Activated CD8-positive, alpha-beta T cell treated with anti-CD3 and anti-CD28 coated beads for 36 hours (primary cell): ENCODE results near the gene ZFAND4. TPM values are rescaled to one million over a fixed set of nuclear protein-coding genes. Genes with fewer than 3 reads are reported as not detected.

Experiments used
- ATAC-seq: fragments of 200-7000 bp; cut with Tn5 transposase; one replicate; pipeline ENCODE4 v1.10.0; 2021; ENCODE audit warnings: mild to moderate bottlenecking, moderate library complexity
- CTCF ChIA-PET: fragments of 350-600 bp; sonication (Branson Sonifier 250); formaldehyde crosslinking; loops from one replicate; lab custom pipeline; 2021; ENCODE audit warnings: antibody characterized with exemption; lab: Charles Lee
- POLR2A ChIA-PET: fragments of 350-600 bp; sonication (Branson Sonifier 250); formaldehyde crosslinking; loops from one replicate; lab custom pipeline; 2021; ENCODE audit warnings: antibody characterized with exemption; lab: Charles Lee
- DNase-seq: peaks from one replicate; pipeline ENCODE4 v3.0.0-alpha.2; 2020
- H3K27ac Mint-ChIP-seq: one replicate; pipeline ENCODE4 v1.8.0; 2021; ENCODE audit warnings: mild to moderate bottlenecking, mixed read lengths
- H3K27me3 Mint-ChIP-seq: one replicate; pipeline ENCODE4 v1.8.0; 2021; ENCODE audit warnings: mixed read lengths
- H3K36me3 Mint-ChIP-seq: one replicate; pipeline ENCODE4 v1.8.0; 2021; ENCODE audit warnings: low read depth, mixed read lengths
- H3K4me1 Mint-ChIP-seq: one replicate; pipeline ENCODE4 v1.8.0; 2021; ENCODE audit warnings: low read depth, mixed read lengths
- H3K4me3 Mint-ChIP-seq: one replicate; pipeline ENCODE4 v1.8.0; 2021; ENCODE audit warnings: mild to moderate bottlenecking, moderate library complexity, mixed read lengths
- H3K9me3 Mint-ChIP-seq: one replicate; pipeline ENCODE4 v1.8.0; 2021; ENCODE audit warnings: mixed read lengths
- CTCF ChIP-seq: fragments of 200-600 bp; IDR thresholded peaks from one replicate; pipeline ENCODE4 v1.8.0; 2022; ENCODE audit warnings: antibody characterized with exemption, mild to moderate bottlenecking
- intact Hi-C: fragments of 100-400 bp; cut with micrococcal nuclease; formaldehyde crosslinking; loops from one replicate; pipeline ENCODE4 v1.10.0; 2022
- total RNA-seq, 2 experiments: library from RNA; stranded (reverse); gene quantifications; one replicate each; pipeline ENCODE4 v1.2.3, GENCODE V29; 2021

Gene ZFAND4
- total RNA-seq, 2 experiments from 2014 or later = 11.5 to 13.5 TPM

GRCh38 chr10:45649296-45649695, 23.3 kb downstream of the ZFAND4 start:
- TF ChIP-seq CTCF = no peak
- ATAC-seq (no peak), DNase-seq (no peak)
- Mint-ChIP-seq H3K4me1 (peaks cover 5% of the 10 kb centered on the region), H3K9me3 (no peaks in the 10 kb centered on the region), H3K4me3 (no peak overlapping the region), H3K27me3 (no peaks in the 10 kb centered on the region), H3K36me3 (peaks cover 7% of the 10 kb centered on the region), H3K27ac (no peak overlapping the region)
- intact Hi-C loops = no loop called here
- CTCF ChIA-PET = no interaction called here
- POLR2A ChIA-PET = no interaction called here

GRCh38 chr10:45647118-45647517, 25.5 kb downstream of the ZFAND4 start:
- H3K9me3 Mint-ChIP-seq = no peaks in the 10 kb centered on the region
- intact Hi-C loops = no loop called here
- no peak overlapping the region for H3K4me3 Mint-ChIP-seq
- POLR2A ChIA-PET = no interaction called here
- H3K36me3 Mint-ChIP-seq = peaks cover 6% of the 10 kb centered on the region
- DNase-seq (no peak), ATAC-seq (no peak)
- H3K27ac Mint-ChIP-seq = no peak overlapping the region
- TF ChIP-seq CTCF = no peak
- H3K27me3 Mint-ChIP-seq = no peaks in the 10 kb centered on the region
- CTCF ChIA-PET = no interaction called here
- H3K4me1 Mint-ChIP-seq = no peaks in the 10 kb centered on the region

- Mint-ChIP-seq H3K4me1 (no peaks in the 10 kb centered on the region), H3K4me3 (no peak overlapping the region), H3K27me3 (no peaks in the 10 kb centered on the region), H3K27ac (no peak overlapping the region), H3K9me3 (no peaks in the 10 kb centered on the region), H3K36me3 (peaks cover 6% of the 10 kb centered on the region)
- no peak for TF ChIP-seq CTCF
- POLR2A ChIA-PET = no interaction called here
- ATAC-seq (no peak), DNase-seq (no peak)
- intact Hi-C loops = no loop called here
- CTCF ChIA-PET = no interaction called here
These were observed 26.1 kb downstream of the ZFAND4 start for GRCh38 chr10:45646384-45647050.

- no peak for ATAC-seq
- H3K4me1 Mint-ChIP-seq = no peaks in the 10 kb centered on the region
- no peak overlapping the region for H3K27ac Mint-ChIP-seq
- no peak for DNase-seq
- H3K4me3 Mint-ChIP-seq = no peak overlapping the region
- ChIA-PET CTCF (interaction anchor here (1.2 to 1.7 kb wide), 3 partner anchors 14 to 179 kb away, joined by 3 to 6 read pairs (median 3); no protein-coding TSS in a partner anchor), POLR2A (interaction anchor here (0.7 kb wide), 1 partner anchor 624 kb away, joined by 3 read pairs; no protein-coding TSS in a partner anchor)
- no peaks in the 10 kb centered on the region for H3K27me3 Mint-ChIP-seq
- TF ChIP-seq CTCF = no peak
- H3K36me3 Mint-ChIP-seq = peaks cover 8% of the 10 kb centered on the region
- H3K9me3 Mint-ChIP-seq = no peaks in the 10 kb centered on the region
- intact Hi-C loops = no loop called here
These were observed 28.0 kb downstream of the ZFAND4 start for GRCh38 chr10:45644527-45644926.

GRCh38 chr10:45640941-45641340, 31.6 kb downstream of the ZFAND4 start:
- intact Hi-C loops = no loop called here
- TF ChIP-seq CTCF = no peak
- Mint-ChIP-seq H3K4me3 (no peak overlapping the region), H3K36me3 (peaks cover 15% of the 10 kb centered on the region), H3K27ac (no peak overlapping the region), H3K4me1 (no peaks in the 10 kb centered on the region), H3K9me3 (no peaks in the 10 kb centered on the region), H3K27me3 (no peaks in the 10 kb centered on the region)
- ChIA-PET POLR2A (no interaction called here), CTCF (interaction anchor here (1.4 kb wide), 1 partner anchor 31 kb away, joined by 3 read pairs; the partner anchor contains the start of gene ZFAND4)
- DNase-seq (no peak), ATAC-seq (no peak)
